Stimulated activated naive CD8-positive, alpha-beta T cell treated with anti-CD3 and anti-CD28 coated beads, Interleukin-15, amount 100 ng/mL, for 72 hours (primary cell): ENCODE results near the gene UGT1A10.
"Not testable (repeated sequence)": the region's sequence is repeated elsewhere in the genome, so short reads cannot be mapped to it uniquely, and the experiment has no call there.

Experiments used
- ATAC-seq: fragments of 150-1000 bp; cut with Tn5 transposase; 2 replicates; pipeline ENCODE4 v1.10.0; 2021; ENCODE audit warnings: mild to moderate bottlenecking, moderate library complexity
- DNase-seq, 2 donors: peaks; one replicate each; pipeline ENCODE4 v3.0.0; 2021 to 2022
- H3K27ac Mint-ChIP-seq, 2 donors: one replicate each; pipeline ENCODE4 v1.8.0; 2022; ENCODE audit warnings: mild to moderate bottlenecking in 2 of 2, mixed read lengths in 2 of 2, moderate library complexity in 2 of 2
- H3K27me3 Mint-ChIP-seq: one replicate; pipeline ENCODE4 v1.8.0; 2022; ENCODE audit warnings: mixed read lengths
- H3K4me1 Mint-ChIP-seq: one replicate; pipeline ENCODE4 v1.8.0; 2022; ENCODE audit warnings: mild to moderate bottlenecking, mixed read lengths
- H3K4me3 Mint-ChIP-seq, 2 donors: one replicate each; pipeline ENCODE4 v1.8.0; 2022; ENCODE audit warnings: mild to moderate bottlenecking in 2 of 2, mixed read lengths in 2 of 2, moderate library complexity in 1 of 2
- H3K9me3 Mint-ChIP-seq, 2 donors: one replicate each; pipeline ENCODE4 v1.8.0; 2022; ENCODE audit warnings: mixed read lengths in 2 of 2

The UGT1A10 gene

GRCh38 chr2:233639860-233640259 lies 3.6 kb downstream of the UGT1A10 start:
- Mint-ChIP-seq H3K27me3 (peaks cover 10% of the 10 kb centered on the region), H3K27ac (no peak overlapping the region), H3K9me3 (peaks cover 0 to 7% of the 10 kb centered on the region in 2 donors), H3K4me1 (peaks cover 8% of the 10 kb centered on the region), H3K4me3 (no peak overlapping the region)
- ATAC-seq = no peak
- DNase-seq = no peak

- Mint-ChIP-seq H3K4me1 (peaks cover 8% of the 10 kb centered on the region), H3K4me3 (no peak overlapping the region), H3K9me3 (peaks cover 12 to 25% of the 10 kb centered on the region in 2 donors), H3K27me3 (no peaks in the 10 kb centered on the region), H3K27ac (no peak overlapping the region)
- ATAC-seq (no peak), DNase-seq (no peak)
Measured at GRCh38 chr2:233643128-233643527, 6.9 kb downstream of the UGT1A10 start.

GRCh38 chr2:233646033-233646432 lies 9.8 kb downstream of the UGT1A10 start:
- not testable (repeated sequence) for H3K4me3 Mint-ChIP-seq, H3K27me3 Mint-ChIP-seq, H3K27ac Mint-ChIP-seq, H3K4me1 Mint-ChIP-seq, DNase-seq, ATAC-seq
- peaks cover 12 to 25% of the 10 kb centered on the region in 2 donors for H3K9me3 Mint-ChIP-seq

DNA sequence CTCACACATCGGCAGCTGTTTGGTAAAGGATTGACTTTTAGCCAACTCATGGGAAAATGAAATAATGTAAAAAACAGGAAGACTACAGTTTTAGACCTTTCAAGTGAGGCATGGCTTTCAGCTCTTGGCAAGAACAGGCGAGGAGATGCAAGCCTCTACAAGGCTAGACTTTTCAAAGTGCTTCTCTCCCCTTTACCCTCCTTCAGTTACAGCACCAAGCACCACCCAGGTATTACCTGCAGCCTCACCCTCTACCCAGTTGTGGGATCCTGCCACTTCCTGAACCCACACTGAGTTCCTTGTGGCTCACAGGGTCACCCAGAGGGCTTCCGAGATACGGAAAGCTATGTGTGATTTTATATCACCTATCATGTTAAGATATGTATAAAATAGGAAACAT lies 14.7 kb downstream of the UGT1A10 start:
- DNase-seq (no peak), ATAC-seq (no peak)
- Mint-ChIP-seq H3K4me1 (no peaks in the 10 kb centered on the region), H3K27ac (no peak overlapping the region), H3K4me3 (no peak overlapping the region), H3K27me3 (peaks cover 15% of the 10 kb centered on the region), H3K9me3 (peaks cover 12 to 18% of the 10 kb centered on the region in 2 donors)

DNA sequence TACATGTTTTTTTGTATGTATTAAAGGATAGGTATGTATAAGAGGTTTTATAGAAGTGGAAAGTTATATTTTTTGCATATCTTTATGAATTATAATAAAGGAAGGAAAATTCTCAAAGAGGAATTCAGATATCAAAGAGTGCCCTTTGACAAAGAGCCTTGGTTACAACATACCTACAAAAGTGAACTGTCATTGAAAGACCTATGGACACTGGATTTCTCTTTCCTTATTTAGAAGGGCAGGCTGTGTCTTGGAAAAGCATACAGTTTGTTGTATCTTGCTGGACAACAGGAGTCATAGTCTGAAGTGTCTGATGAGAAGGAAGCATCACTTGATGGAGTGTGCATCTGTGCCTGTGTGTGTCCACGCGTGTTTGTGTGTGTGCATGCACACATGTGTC lies 15.2 kb downstream of the UGT1A10 start:
- H3K27ac Mint-ChIP-seq = no peak overlapping the region
- peaks cover 15% of the 10 kb centered on the region for H3K27me3 Mint-ChIP-seq
- ATAC-seq (no peak), DNase-seq (no peak)
- no peaks in the 10 kb centered on the region for H3K4me1 Mint-ChIP-seq
- H3K4me3 Mint-ChIP-seq = no peak overlapping the region
- H3K9me3 Mint-ChIP-seq = peaks cover 10 to 15% of the 10 kb centered on the region in 2 donors

DNA sequence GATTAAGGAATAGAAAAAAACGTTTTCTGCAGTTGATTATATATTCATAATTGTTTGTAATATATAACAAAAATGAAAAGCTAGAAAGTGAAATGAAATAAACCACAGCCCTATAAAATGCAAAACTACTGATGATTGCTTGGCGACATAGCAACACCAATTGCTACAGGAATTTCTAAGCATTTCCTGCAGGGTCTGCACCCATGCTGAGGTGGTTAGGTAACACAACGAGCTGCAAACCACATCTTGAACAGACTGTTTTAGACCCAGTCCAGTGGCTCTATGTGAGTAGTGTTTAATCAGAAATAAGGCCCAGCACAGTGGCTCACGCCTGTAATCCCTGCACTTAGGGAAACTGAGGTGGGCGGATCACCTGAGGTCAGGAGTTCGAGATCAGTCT lies 18.3 kb downstream of the UGT1A10 start:
- H3K27me3 Mint-ChIP-seq = peaks cover 15% of the 10 kb centered on the region
- DNase-seq (no peak), ATAC-seq (no peak)
- H3K4me3 Mint-ChIP-seq = no peak overlapping the region
- no peaks in the 10 kb centered on the region for H3K4me1 Mint-ChIP-seq
- H3K27ac Mint-ChIP-seq = no peak overlapping the region
- no peaks in the 10 kb centered on the region for H3K9me3 Mint-ChIP-seq

- Mint-ChIP-seq H3K27ac (no peak overlapping the region), H3K4me3 (no peak overlapping the region), H3K9me3 (no peaks in the 10 kb centered on the region), H3K4me1 (no peaks in the 10 kb centered on the region), H3K27me3 (peaks cover 15% of the 10 kb centered on the region)
- ATAC-seq = no peak
- no peak for DNase-seq
Measured at GRCh38 chr2:233655043-233655442, 18.8 kb downstream of the UGT1A10 start.

DNA sequence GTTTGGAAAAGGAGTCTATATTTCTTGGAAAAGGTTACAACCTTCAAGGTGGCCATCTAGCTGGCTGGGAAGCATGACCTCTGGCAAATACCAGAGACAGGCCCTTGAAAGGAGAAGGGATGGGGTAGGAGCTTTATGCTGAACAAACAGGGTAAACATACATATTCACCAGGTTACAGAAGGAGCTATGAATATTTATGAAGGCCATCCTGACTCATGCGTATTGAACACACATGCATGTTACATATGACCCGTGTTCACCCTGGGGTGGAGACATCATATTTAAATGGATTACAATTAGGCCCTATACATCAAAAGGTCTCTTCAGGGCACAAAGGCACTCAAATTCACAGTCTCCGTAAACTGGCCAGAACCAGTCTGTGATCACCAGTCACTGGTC lies 19.7 kb downstream of the UGT1A10 start:
- not testable (repeated sequence) for H3K4me1 Mint-ChIP-seq, H3K9me3 Mint-ChIP-seq, ATAC-seq, H3K4me3 Mint-ChIP-seq, H3K27ac Mint-ChIP-seq, DNase-seq
- peaks cover 15% of the 10 kb centered on the region for H3K27me3 Mint-ChIP-seq

DNA sequence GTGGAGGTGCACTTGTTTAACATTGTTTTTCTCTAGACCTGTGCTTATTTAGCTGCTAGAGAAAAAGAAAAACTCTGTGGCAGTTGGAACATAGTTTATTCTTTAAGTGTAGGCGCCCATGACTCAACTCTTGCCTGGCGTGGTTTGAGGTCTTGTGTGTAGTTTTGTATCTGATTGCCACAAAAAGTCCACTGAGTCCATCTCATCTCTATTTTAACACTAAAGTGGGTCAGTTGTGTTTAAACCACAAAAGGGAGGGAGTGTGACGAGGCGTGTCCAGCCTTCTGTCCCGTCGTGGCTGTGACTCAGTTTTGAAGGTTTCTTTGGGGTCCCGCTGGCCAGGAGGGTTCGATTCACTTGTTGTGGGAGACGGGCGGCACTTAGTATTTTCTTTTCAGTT lies 20.2 kb downstream of the UGT1A10 start:
- DNase-seq (no peak), ATAC-seq (no peak)
- Mint-ChIP-seq H3K9me3 (no peaks in the 10 kb centered on the region), H3K4me3 (no peak overlapping the region), H3K27ac (no peak overlapping the region), H3K4me1 (no peaks in the 10 kb centered on the region), H3K27me3 (peaks cover 15% of the 10 kb centered on the region)

GRCh38 chr2:233658610-233659009 lies 22.4 kb downstream of the UGT1A10 start:
- Mint-ChIP-seq H3K4me3 (no peak overlapping the region), H3K27ac (no peak overlapping the region), H3K9me3 (peaks cover 0 to 7% of the 10 kb centered on the region in 2 donors), H3K27me3 (peaks cover 6% of the 10 kb centered on the region), H3K4me1 (no peaks in the 10 kb centered on the region)
- DNase-seq (no peak), ATAC-seq (no peak)

GRCh38 chr2:233663911-233664310 lies 27.7 kb downstream of the UGT1A10 start:
- Mint-ChIP-seq H3K4me3 (no peak overlapping the region), H3K9me3 (peaks cover 7 to 9% of the 10 kb centered on the region in 2 donors), H3K4me1 (no peaks in the 10 kb centered on the region), H3K27me3 (peaks cover 10% of the 10 kb centered on the region), H3K27ac (no peak overlapping the region)
- no peak for ATAC-seq
- DNase-seq = no peak

- DNase-seq (no peak), ATAC-seq (no peak)
- no peaks in the 10 kb centered on the region for H3K4me1 Mint-ChIP-seq
- H3K27me3 Mint-ChIP-seq = peaks cover 39% of the 10 kb centered on the region
- H3K27ac Mint-ChIP-seq = no peak overlapping the region
- peaks cover 0 to 9% of the 10 kb centered on the region in 2 donors for H3K9me3 Mint-ChIP-seq
- H3K4me3 Mint-ChIP-seq = no peak overlapping the region
Measured at GRCh38 chr2:233668605-233669260, 32.5 kb downstream of the UGT1A10 start.

GRCh38 chr2:233671290-233672161 lies 35.3 kb downstream of the UGT1A10 start, which contains the start of gene UGT1A9:
Gene UGT1A9 (plus strand): TSS chr2:233671898. CDS start chr2:233671935, 37 bp downstream.
- peaks cover 0 to 9% of the 10 kb centered on the region in 2 donors for H3K9me3 Mint-ChIP-seq
- peaks cover 36% of the 10 kb centered on the region for H3K27me3 Mint-ChIP-seq
- H3K4me1 Mint-ChIP-seq = no peaks in the 10 kb centered on the region
- DNase-seq = no peak
- no peak within 1 kb of the TSS for H3K4me3 Mint-ChIP-seq
- no peak within 1 kb of the TSS for H3K27ac Mint-ChIP-seq
- ATAC-seq = no peak

DNA sequence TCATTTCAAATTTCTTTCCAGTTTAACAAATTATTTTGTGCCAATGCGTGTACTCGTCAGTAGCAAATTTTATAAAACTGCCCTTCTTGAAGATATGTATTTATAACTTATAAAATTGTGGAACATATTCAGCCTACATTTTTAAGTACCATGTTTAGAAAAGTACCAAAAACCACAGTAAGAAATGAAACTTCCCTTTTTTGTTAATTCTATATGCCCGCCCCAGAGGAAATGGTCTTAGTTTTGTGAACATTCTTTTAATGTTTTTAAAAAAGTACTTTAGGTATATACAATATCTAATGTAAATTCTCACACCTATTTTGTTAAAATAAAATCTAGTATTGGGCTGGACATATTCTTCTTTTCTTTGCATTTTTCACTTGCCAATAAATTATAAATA lies 36.6 kb downstream of the UGT1A10 start:
- Mint-ChIP-seq H3K27ac (no peak overlapping the region), H3K4me3 (no peak overlapping the region), H3K27me3 (peaks cover 43% of the 10 kb centered on the region), H3K4me1 (no peaks in the 10 kb centered on the region), H3K9me3 (peaks cover 0 to 9% of the 10 kb centered on the region in 2 donors)
- ATAC-seq (no peak), DNase-seq (no peak)

DNA sequence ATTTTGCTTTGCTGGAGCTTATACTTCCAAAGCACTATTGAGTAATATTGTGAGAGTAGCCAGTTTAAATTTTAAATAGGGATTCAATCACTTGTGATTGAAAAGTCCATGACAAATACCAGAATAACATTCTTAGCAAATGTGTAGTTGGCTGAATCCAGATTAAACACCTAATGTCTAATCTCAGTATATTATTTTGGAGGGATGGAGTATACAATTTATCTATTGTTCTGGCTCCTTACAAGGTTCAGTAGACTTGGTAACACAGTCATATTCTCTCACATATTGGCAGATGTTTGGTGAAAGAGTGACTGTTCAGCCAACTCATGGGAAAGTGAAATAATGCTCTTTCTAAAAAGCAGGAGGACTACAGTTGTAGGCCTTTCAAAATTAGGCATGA lies 37.6 kb downstream of the UGT1A10 start:
- Mint-ChIP-seq H3K27me3 (peaks cover 43% of the 10 kb centered on the region), H3K4me3 (no peak overlapping the region), H3K27ac (no peak overlapping the region), H3K9me3 (peaks cover 0 to under 1% of the 10 kb centered on the region in 2 donors), H3K4me1 (no peaks in the 10 kb centered on the region)
- no peak for DNase-seq
- no peak for ATAC-seq

- peaks cover 43% of the 10 kb centered on the region for H3K27me3 Mint-ChIP-seq
- ATAC-seq (no peak), DNase-seq (no peak)
- no peaks in the 10 kb centered on the region for H3K4me1 Mint-ChIP-seq
- no peak overlapping the region for H3K27ac Mint-ChIP-seq
- H3K9me3 Mint-ChIP-seq = no peaks in the 10 kb centered on the region
- H3K4me3 Mint-ChIP-seq = no peak overlapping the region
Measured at GRCh38 chr2:233674314-233674713, 38.1 kb downstream of the UGT1A10 start.
